IMR-90 (cell line): ENCODE measurements around the gene USP10. TPM values are rescaled to one million over a fixed set of nuclear protein-coding genes. Genes with fewer than 3 reads are reported as not detected.

Experiments
- ATAC-seq: fragments of 200-7000 bp; cut with Tn5 transposase; 2 replicates; pipeline ENCODE4 v1.9.1; 2020; ENCODE audit warnings: low read depth, mild to moderate bottlenecking, moderate library complexity
- BruUV-seq: library from RNA; stranded (reverse); fragments of 400-500 nt; replicated peaks from 2 replicates; lab custom pipeline; 2021; lab: Mats Ljungman, UMichigan
- CTCF ChIA-PET: fragments of 300-600 bp; formaldehyde crosslinking; extraction: SDS; loops from one replicate; lab custom pipeline; 2021; ENCODE audit warnings: antibody characterized with exemption; lab: Yijun Ruan, JAX
- POLR2A ChIA-PET: fragments of 300-600 bp; sonication (Branson Sonifier 250); formaldehyde crosslinking; loops from one replicate; lab custom pipeline; 2022; ENCODE audit warnings: antibody characterized with exemption; ENCODE audit not compliant: unreplicated experiment; lab: Charles Lee
- DNase-seq: peaks from one replicate; pipeline ENCODE4 v3.0.0; 2013
- H2AFZ ChIP-seq: replicated peaks from 2 replicates; pipeline ENCODE3; 2013; ENCODE audit warnings: low read length, mild to moderate bottlenecking; ENCODE audit not compliant: poor library complexity
- H2AK5ac ChIP-seq: 2 replicates; pipeline ENCODE4 v1.6.1; 2013; ENCODE audit warnings: low read depth, low read length, inconsistent platforms
- H2AK9ac ChIP-seq: replicated peaks from 2 replicates; pipeline ENCODE3; 2013; ENCODE audit warnings: mild to moderate bottlenecking, low read depth, low read length, moderate library complexity; ENCODE audit not compliant: poor library complexity
- H2BK120ac ChIP-seq: 2 replicates; pipeline ENCODE4 v1.6.1; 2013; ENCODE audit warnings: low read depth, low read length, inconsistent platforms
- H2BK15ac ChIP-seq: 3 replicates; pipeline ENCODE4 v1.6.1; 2013; ENCODE audit warnings: low read depth, low read length, inconsistent platforms
- H2BK20ac ChIP-seq: 2 replicates; pipeline ENCODE4 v1.6.1; 2013; ENCODE audit warnings: low read depth, mild to moderate bottlenecking, inconsistent platforms, low read length, moderate library complexity
- H2BK5ac ChIP-seq: 2 replicates; pipeline ENCODE4 v1.6.1; 2013; ENCODE audit warnings: mild to moderate bottlenecking, low read depth, low read length, inconsistent platforms; ENCODE audit not compliant: poor library complexity, severe bottlenecking
- H3K14ac ChIP-seq: replicated peaks from 2 replicates; pipeline ENCODE4 v1.6.1; 2013; ENCODE audit warnings: low read depth, low read length, inconsistent platforms
- H3K18ac ChIP-seq: 2 replicates; pipeline ENCODE4 v1.6.1; 2013; ENCODE audit warnings: low read depth, low read length, control low read depth
- H3K23ac ChIP-seq: 2 replicates; pipeline ENCODE4 v1.6.1; 2013; ENCODE audit warnings: low read depth, low read length, inconsistent platforms
- H3K27ac ChIP-seq: 2 replicates; pipeline ENCODE4 v1.5.1; 2013; ENCODE audit warnings: mild to moderate bottlenecking, control low read depth, low read length; ENCODE audit not compliant: insufficient read depth
- H3K27me3 ChIP-seq: 2 replicates; pipeline ENCODE4 v1.6.1; 2013; ENCODE audit warnings: low read length; ENCODE audit not compliant: control insufficient read depth, insufficient read depth
- H3K36me3 ChIP-seq: 2 replicates; pipeline ENCODE4 v1.6.1; 2013; ENCODE audit warnings: low read length, mixed read lengths; ENCODE audit not compliant: control insufficient read depth, insufficient read depth
- H3K4ac ChIP-seq: 2 replicates; pipeline ENCODE4 v1.6.1; 2013; ENCODE audit warnings: low read depth, low read length, inconsistent platforms
- H3K4me1 ChIP-seq: 2 replicates; pipeline ENCODE4 v1.6.1; 2013; ENCODE audit warnings: low read length, mixed read lengths; ENCODE audit not compliant: control insufficient read depth, insufficient read depth
- H3K4me2 ChIP-seq: 2 replicates; pipeline ENCODE4 v1.6.1; 2013; ENCODE audit warnings: low read depth, mild to moderate bottlenecking, control low read depth, low read length, moderate library complexity
- H3K4me3 ChIP-seq: 2 replicates; pipeline ENCODE4 v1.5.1; 2013; ENCODE audit warnings: low read depth, mild to moderate bottlenecking, control low read depth, low read length, moderate library complexity; ENCODE audit not compliant: insufficient read depth
- H3K56ac ChIP-seq: 2 replicates; pipeline ENCODE4 v1.6.1; 2013; ENCODE audit warnings: low read length, inconsistent platforms; ENCODE audit not compliant: insufficient read depth; ENCODE audit errors: extremely low read depth
- H3K79me1 ChIP-seq, 2 experiments: 2 replicates each; pipeline ENCODE4 v1.6.1; 2013; ENCODE audit warnings: low read length in 2 of 2, inconsistent platforms in 1 of 2, low read depth in 1 of 2
- H3K9ac ChIP-seq: 2 replicates; pipeline ENCODE4 v1.6.1; 2013; ENCODE audit warnings: low read depth, low read length, control low read depth
- H3K9me1 ChIP-seq: 2 replicates; pipeline ENCODE4 v1.6.1; 2013; ENCODE audit warnings: low read length, inconsistent platforms; ENCODE audit not compliant: insufficient read depth
- H3K9me3 ChIP-seq: 2 replicates; pipeline ENCODE4 v1.6.1; 2013; ENCODE audit warnings: low read length; ENCODE audit not compliant: control insufficient read depth, insufficient read depth
- H4K20me1 ChIP-seq: 2 replicates; pipeline ENCODE4 v1.6.1; 2013; ENCODE audit warnings: low read length, inconsistent platforms; ENCODE audit not compliant: insufficient read depth
- H4K5ac ChIP-seq: 2 replicates; pipeline ENCODE4 v1.6.1; 2013; ENCODE audit warnings: mild to moderate bottlenecking, low read depth, low read length, control low read depth
- H4K8ac ChIP-seq, 2 experiments: 2 replicates each; pipeline ENCODE4 v1.6.1; 2013; ENCODE audit warnings: low read depth in 2 of 2, low read length in 2 of 2, control low read depth in 1 of 2, inconsistent platforms in 1 of 2
- H4K91ac ChIP-seq: 2 replicates; pipeline ENCODE4 v1.6.1; 2013; ENCODE audit warnings: low read depth, low read length, inconsistent platforms; ENCODE audit not compliant: insufficient read depth
- BHLHE40 ChIP-seq: fragments of 150-350 bp; IDR thresholded peaks from 2 replicates; pipeline ENCODE4 v1.6.1; 2016; ENCODE audit warnings: mild to moderate bottlenecking, low read depth, low read length
- CEBPB ChIP-seq: IDR thresholded peaks from 2 replicates; pipeline ENCODE4 v1.6.1; 2012; ENCODE audit warnings: low read depth, low read length, improper control_type of control experiment
- CHD1 ChIP-seq: IDR thresholded peaks from 2 replicates; pipeline ENCODE4 v1.6.1; 2012; ENCODE audit warnings: low read depth, low read length, improper control_type of control experiment
- CTCF ChIP-seq: conservative IDR thresholded peaks from 2 replicates; pipeline ENCODE4 v1.5.1; 2012; ENCODE audit warnings: mild to moderate bottlenecking, low read depth, low read length, improper control_type of control experiment
- FOS ChIP-seq: fragments of 150-350 bp; IDR thresholded peaks from 2 replicates; pipeline ENCODE4 v1.6.1; 2016; ENCODE audit warnings: low read depth, low read length
- MAFK ChIP-seq: IDR thresholded peaks from 2 replicates; pipeline ENCODE4 v1.6.1; 2012; ENCODE audit warnings: low read depth, low read length, improper control_type of control experiment
- NFE2L2 ChIP-seq: fragments of 150-350 bp; IDR thresholded peaks from 2 replicates; pipeline ENCODE4 v1.6.1; 2016; ENCODE audit warnings: low read depth, mild to moderate bottlenecking, low read length
- POLR2A ChIP-seq: IDR thresholded peaks from 2 replicates; pipeline ENCODE4 v1.6.1; 2012; ENCODE audit warnings: mild to moderate bottlenecking, low read depth, low read length
- RAD21 ChIP-seq: IDR thresholded peaks from 2 replicates; pipeline ENCODE4 v1.6.1; 2012; ENCODE audit warnings: low read length, improper control_type of control experiment
- RFX5 ChIP-seq: IDR thresholded peaks from 2 replicates; pipeline ENCODE4 v1.8.0; 2012; ENCODE audit warnings: low read depth, mild to moderate bottlenecking, low read length, moderate library complexity
- SMC3 ChIP-seq: fragments of 150-350 bp; IDR thresholded peaks from 2 replicates; pipeline ENCODE4 v1.6.1; 2016; ENCODE audit warnings: low read depth, mild to moderate bottlenecking, antibody characterized with exemption, low read length, moderate library complexity
- WGBS, 2 experiments: methylation state at CpG; one replicate each; pipeline versions ENCODE4 v1.1.5 to v1.1.7; 2013; ENCODE audit warnings: missing lambda C conversion rate in 2 of 2; ENCODE audit not compliant: insufficient read length in 1 of 2; ENCODE audit errors: extremely low coverage in 2 of 2; 5-methylcytosine and 5-hydroxymethylcytosine counted together
- dilution Hi-C: fragments of 300-500 bp; cut with HindIII; formaldehyde crosslinking; loops from one replicate; pipeline ENCODE4 v1.14.3; 2018; ENCODE audit warnings: low sequenced_read_pairs; ENCODE audit not compliant: unreplicated experiment
- in situ Hi-C: fragments of 300-500 bp; cut with MboI; formaldehyde crosslinking; loops from 3 replicates; pipeline ENCODE4 v1.14.3; 2019; ENCODE audit warnings: low sequenced_read_pairs, inconsistent platforms, mixed read lengths
- intact Hi-C: fragments of 100-400 bp; cut with micrococcal nuclease; formaldehyde crosslinking; loops from 2 replicates; pipeline ENCODE4 v1.10.0; 2022
- polyA plus RNA-seq, 3 experiments: library from polyadenylated mRNA; depleted of rRNA; stranded (reverse); fragments of >200 nt; gene quantifications; 2 replicates each; pipeline ENCODE4 v1.2.3, GENCODE V29; 2012; ENCODE audit warnings: low replicate concordance in 1 of 3
- total RNA-seq: library from RNA; depleted of rRNA; stranded (reverse); fragments of >200 nt; gene quantifications from 2 replicates; pipeline ENCODE4 v1.2.3, GENCODE V29; 2012

The USP10 gene
- total and polyA plus RNA-seq, 2 of the 4 experiments (the other 2 are of a cell fraction), result 54.3 to 79.0 TPM

- H3K14ac ChIP-seq, result no peak overlapping the region
- H2BK15ac ChIP-seq, result no peak overlapping the region
- in situ Hi-C loops (no loop called here), intact Hi-C loops (loop anchor here (5.0 kb wide), 1 partner anchor 233 kb away; no protein-coding TSS in a partner anchor), dilution Hi-C loops (no loop called here)
- no peak overlapping the region for H2AK5ac ChIP-seq
- H3K18ac ChIP-seq, result no peak overlapping the region
- CTCF ChIA-PET, result interaction anchor here (0.9 to 2.4 kb wide), 7 partner anchors 11 to 117 kb away, joined by 3 to 14 read pairs (median 3); no protein-coding TSS in a partner anchor
- no peak overlapping the region for H3K23ac ChIP-seq
- no peak overlapping the region for H3K56ac ChIP-seq
- DNase-seq, result peak; percentile 97
- no peak overlapping the region for H2AK9ac ChIP-seq
- H3K4me3 ChIP-seq, result no peak overlapping the region
- WGBS, 2 experiments, result no CpG with 5 or more reads among the region's 7 CpGs
- no peak overlapping the region for H4K91ac ChIP-seq
- no peak overlapping the region for H3K9ac ChIP-seq
- H3K9me1 ChIP-seq, result peaks cover 20% of the 10 kb centered on the region
- no peak overlapping the region for H2BK120ac ChIP-seq
- no peak overlapping the region for H3K4ac ChIP-seq
- peaks cover 51% of the 10 kb centered on the region for H4K20me1 ChIP-seq
- 0 out of 2 replicates have a peak overlapping the region, but pooled peaks have one; percentile 18 for H3K27ac ChIP-seq
- H3K79me1 ChIP-seq, result peaks cover 41 to 80% of the 10 kb centered on the region in 2 experiments
- TF ChIP-seq CEBPB, result peak; percentile 99
- no peak for TF ChIP-seq RFX5
- TF ChIP-seq RAD21, result peak; percentile 40
- TF ChIP-seq CTCF, result peak; percentile 30; the same call in 1 of the 2 replicates
- TF ChIP-seq MAFK, result peak; percentile 15; the same call in 1 of the 2 replicates
- peak; percentile 60 for TF ChIP-seq BHLHE40
- TF ChIP-seq SMC3, result no peak
- TF ChIP-seq NFE2L2, result no peak
- TF ChIP-seq FOS, result peak; percentile 76
- TF ChIP-seq CHD1, result no peak
- TF ChIP-seq POLR2A, result no peak
- POLR2A ChIA-PET, result no interaction called here
- H2AFZ ChIP-seq, result no peak overlapping the region
- H3K9me3 ChIP-seq, result no peaks in the 10 kb centered on the region
- BruUV-seq, result no TSS peak
- peaks cover 25% of the 10 kb centered on the region for H3K4me1 ChIP-seq
- H2BK20ac ChIP-seq, result no peak overlapping the region
- H3K4me2 ChIP-seq, result no peak overlapping the region
- peak; percentile 82 for ATAC-seq
- H2BK5ac ChIP-seq, result peak overlapping the region; percentile 15
- H4K8ac ChIP-seq, result no peak overlapping the region; a peak in 1 of 4 replicates
- H3K36me3 ChIP-seq, result no peaks in the 10 kb centered on the region; the same call in 1 of the 2 replicates
- H3K27me3 ChIP-seq, result no peaks in the 10 kb centered on the region
- no peak overlapping the region for H4K5ac ChIP-seq
These were observed 39.7 kb downstream of the USP10 start for GRCh38 chr16:84739349-84740124.
